Fibroblast of lung (primary cell): ENCODE results near the gene EPS8L3. TPM values are rescaled to one million over a fixed set of nuclear protein-coding genes. Genes with fewer than 3 reads are reported as not detected.

Experiments
- DNase-seq, 2 donors: peaks; one replicate each; pipeline versions ENCODE4 v3.0.0 to v3.0.0-alpha.2; 2010; ENCODE audit warnings: low read depth in 2 of 2
- H2AFZ ChIP-seq: 2 replicates; pipeline ENCODE4 v1.5.1; 2012; ENCODE audit warnings: low read length, control low read depth, inconsistent platforms
- H3K27ac ChIP-seq: 2 replicates; pipeline ENCODE4 v1.5.1; 2011; ENCODE audit warnings: low read length, control low read depth; ENCODE audit not compliant: insufficient read depth
- H3K27me3 ChIP-seq: 2 replicates; pipeline ENCODE4 v1.5.1; 2011; ENCODE audit warnings: mild to moderate bottlenecking, low read length; ENCODE audit not compliant: control insufficient read depth, insufficient read depth
- H3K36me3 ChIP-seq: 2 replicates; pipeline ENCODE4 v1.5.1; 2011; ENCODE audit warnings: low read length; ENCODE audit not compliant: control insufficient read depth, insufficient read depth
- H3K4me1 ChIP-seq: 2 replicates; pipeline ENCODE4 v1.5.1; 2011; ENCODE audit warnings: low read length; ENCODE audit not compliant: control insufficient read depth, insufficient read depth; ENCODE audit errors: extremely low read depth
- H3K4me2 ChIP-seq: 2 replicates; pipeline ENCODE4 v1.5.1; 2011; ENCODE audit warnings: low read length, control low read depth; ENCODE audit not compliant: insufficient read depth; ENCODE audit errors: extremely low read depth
- H3K4me3 ChIP-seq, 4 experiments: fragments of 200-600 bp in 1 of 4; sonication (generic) in 1 of 4; replicated peaks in 1 of 4; 2 replicates each; pipeline ENCODE4 v1.5.1; 2011 to 2016; ENCODE audit warnings: low read length in 4 of 4, low read depth in 3 of 4, mild to moderate bottlenecking in 3 of 4, control low read depth in 2 of 4, inconsistent platforms in 1 of 4, mixed read lengths in 1 of 4; ENCODE audit not compliant: insufficient read depth in 1 of 4; ENCODE audit errors: control extremely low read depth in 1 of 4
- H3K79me2 ChIP-seq: 2 replicates; pipeline ENCODE4 v1.5.1; 2012; ENCODE audit warnings: mild to moderate bottlenecking, low read length, inconsistent platforms; ENCODE audit not compliant: control insufficient read depth, insufficient read depth
- H3K9ac ChIP-seq: 2 replicates; pipeline ENCODE4 v1.5.1; 2011; ENCODE audit warnings: mild to moderate bottlenecking, low read length, control low read depth; ENCODE audit not compliant: insufficient read depth
- H3K9me3 ChIP-seq: 2 replicates; pipeline ENCODE4 v1.5.1; 2012; ENCODE audit warnings: low read depth, low read length; ENCODE audit not compliant: control insufficient read depth, insufficient read depth
- H4K20me1 ChIP-seq: 2 replicates; pipeline ENCODE4 v1.5.1; 2011; ENCODE audit warnings: low read length; ENCODE audit not compliant: control insufficient read depth, insufficient read depth; ENCODE audit errors: extremely low read depth
- EZH2 ChIP-seq: IDR thresholded peaks from 2 replicates; pipeline ENCODE4 v1.5.1; 2012; ENCODE audit warnings: low read length, control low read depth, mild to moderate bottlenecking; ENCODE audit errors: missing control alignments
- polyA plus RNA-seq, 2 donors: library from polyadenylated mRNA; depleted of rRNA in 1 of 2; stranded (reverse) in 1 of 2; unstranded in 1 of 2; fragments of >200 nt; gene quantifications; 2 replicates each; pipeline ENCODE4 v1.2.1, GENCODE V29; 2011 to 2012; ENCODE audit warnings: missing spikeins in 1 of 2
- total RNA-seq: library from RNA; depleted of rRNA; stranded (reverse); fragments of >200 nt; gene quantifications from 2 replicates; pipeline ENCODE4 v1.2.1, GENCODE V29; 2014
- TF ChIP-seq, protein P1 (sequence below), 2 donors: IDR thresholded peaks in 1 of 2; conservative IDR thresholded peaks in 1 of 2; 1 replicate in 1 of 2; 2 replicates in 1 of 2; pipeline ENCODE4 v1.5.1; 2011 to 2012; ENCODE audit warnings: low read length in 2 of 2, control low read depth in 1 of 2, inconsistent platforms in 1 of 2, low read depth in 1 of 2, mild to moderate bottlenecking in 1 of 2

The EPS8L3 gene
- total and polyA plus RNA-seq, 2 donors (not counting 1 experiment from before 2014, with no cell fraction given): not detected

DNA sequence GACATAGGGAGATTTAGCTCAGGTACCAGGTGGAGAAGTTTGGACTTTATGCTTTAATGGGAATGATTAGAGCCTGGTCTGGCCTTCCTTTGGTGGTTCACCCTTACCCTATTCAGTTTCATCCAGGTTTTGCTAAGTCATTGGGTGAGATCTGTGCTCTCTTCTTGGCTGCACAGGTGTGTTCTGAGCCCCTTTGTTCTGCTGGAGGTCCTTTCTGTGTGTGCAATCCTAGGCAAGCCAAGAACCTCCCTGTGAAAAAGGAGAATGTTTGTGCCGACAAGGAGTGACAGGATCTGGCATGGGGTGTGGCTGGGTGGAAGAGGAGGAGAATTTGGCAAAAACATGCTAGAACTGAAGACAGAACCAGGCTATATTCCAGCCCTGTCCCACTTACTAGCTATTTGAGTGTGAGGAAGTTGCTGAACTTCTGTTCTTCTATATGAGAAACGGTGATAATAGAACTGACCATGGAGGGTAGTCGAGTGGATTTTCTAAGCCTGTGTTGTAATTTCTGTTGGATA, 47.1 kb downstream of the EPS8L3 start:
- H3K4me3 ChIP-seq: no peak overlapping the region
- no peaks in the 10 kb centered on the region for H3K4me1 ChIP-seq
- H3K9ac ChIP-seq: no peak overlapping the region
- H4K20me1 ChIP-seq: no peaks in the 10 kb centered on the region
- H3K4me2 ChIP-seq: no peak overlapping the region
- no peak for TF ChIP-seq EZH2
- TF ChIP-seq, protein P1, sequence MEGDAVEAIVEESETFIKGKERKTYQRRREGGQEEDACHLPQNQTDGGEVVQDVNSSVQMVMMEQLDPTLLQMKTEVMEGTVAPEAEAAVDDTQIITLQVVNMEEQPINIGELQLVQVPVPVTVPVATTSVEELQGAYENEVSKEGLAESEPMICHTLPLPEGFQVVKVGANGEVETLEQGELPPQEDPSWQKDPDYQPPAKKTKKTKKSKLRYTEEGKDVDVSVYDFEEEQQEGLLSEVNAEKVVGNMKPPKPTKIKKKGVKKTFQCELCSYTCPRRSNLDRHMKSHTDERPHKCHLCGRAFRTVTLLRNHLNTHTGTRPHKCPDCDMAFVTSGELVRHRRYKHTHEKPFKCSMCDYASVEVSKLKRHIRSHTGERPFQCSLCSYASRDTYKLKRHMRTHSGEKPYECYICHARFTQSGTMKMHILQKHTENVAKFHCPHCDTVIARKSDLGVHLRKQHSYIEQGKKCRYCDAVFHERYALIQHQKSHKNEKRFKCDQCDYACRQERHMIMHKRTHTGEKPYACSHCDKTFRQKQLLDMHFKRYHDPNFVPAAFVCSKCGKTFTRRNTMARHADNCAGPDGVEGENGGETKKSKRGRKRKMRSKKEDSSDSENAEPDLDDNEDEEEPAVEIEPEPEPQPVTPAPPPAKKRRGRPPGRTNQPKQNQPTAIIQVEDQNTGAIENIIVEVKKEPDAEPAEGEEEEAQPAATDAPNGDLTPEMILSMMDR (conservative IDR thresholded peaks at IDR 0.05 in 1 of 2, IDR thresholded peaks at IDR 0.05 in 1 of 2; ENCODE audit: low read depth in 1 of 2, low read length in 2 of 2): no peak
- no peak overlapping the region for H2AFZ ChIP-seq
- no peak for DNase-seq
- no peak overlapping the region for H3K27ac ChIP-seq
- H3K79me2 ChIP-seq: no peaks in the 10 kb centered on the region
- no peaks in the 10 kb centered on the region for H3K36me3 ChIP-seq
- no peaks in the 10 kb centered on the region for H3K9me3 ChIP-seq
- H3K27me3 ChIP-seq: no peaks in the 10 kb centered on the region

DNA sequence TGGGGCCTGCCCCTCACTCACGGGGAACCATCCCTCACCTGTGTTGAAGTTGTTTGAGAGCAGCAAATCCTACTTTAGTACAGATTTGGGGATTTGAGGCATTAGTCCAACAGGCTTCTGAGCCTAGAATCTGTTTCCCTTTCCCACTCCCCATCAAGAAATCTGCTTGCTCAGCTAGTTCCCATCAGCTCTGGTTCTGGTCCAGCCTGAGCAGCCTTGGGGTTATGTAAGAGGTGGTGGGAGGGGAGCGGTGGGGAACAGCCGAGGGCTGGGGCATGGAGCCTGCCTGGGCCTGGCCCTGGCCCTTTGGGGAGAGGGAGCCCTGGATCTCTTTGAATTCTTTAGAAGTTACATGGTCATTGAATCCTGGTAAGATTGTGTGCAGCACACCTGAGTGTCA, 47.6 kb downstream of the EPS8L3 start:
- Histone ChIP-seq H3K79me2 (no peaks in the 10 kb centered on the region), H3K9me3 (no peaks in the 10 kb centered on the region), H3K4me3 (no peak overlapping the region), H3K9ac (no peak overlapping the region), H4K20me1 (no peaks in the 10 kb centered on the region), H2AFZ (no peak overlapping the region), H3K27me3 (no peaks in the 10 kb centered on the region), H3K4me2 (no peak overlapping the region), H3K4me1 (no peaks in the 10 kb centered on the region), H3K27ac (no peak overlapping the region), H3K36me3 (no peaks in the 10 kb centered on the region)
- DNase-seq: no peak
- no peak for TF ChIP-seq EZH2
- TF ChIP-seq, protein P1 (conservative IDR thresholded peaks at IDR 0.05 in 1 of 2, IDR thresholded peaks at IDR 0.05 in 1 of 2; ENCODE audit: low read depth in 1 of 2, low read length in 2 of 2): no peak

DNA sequence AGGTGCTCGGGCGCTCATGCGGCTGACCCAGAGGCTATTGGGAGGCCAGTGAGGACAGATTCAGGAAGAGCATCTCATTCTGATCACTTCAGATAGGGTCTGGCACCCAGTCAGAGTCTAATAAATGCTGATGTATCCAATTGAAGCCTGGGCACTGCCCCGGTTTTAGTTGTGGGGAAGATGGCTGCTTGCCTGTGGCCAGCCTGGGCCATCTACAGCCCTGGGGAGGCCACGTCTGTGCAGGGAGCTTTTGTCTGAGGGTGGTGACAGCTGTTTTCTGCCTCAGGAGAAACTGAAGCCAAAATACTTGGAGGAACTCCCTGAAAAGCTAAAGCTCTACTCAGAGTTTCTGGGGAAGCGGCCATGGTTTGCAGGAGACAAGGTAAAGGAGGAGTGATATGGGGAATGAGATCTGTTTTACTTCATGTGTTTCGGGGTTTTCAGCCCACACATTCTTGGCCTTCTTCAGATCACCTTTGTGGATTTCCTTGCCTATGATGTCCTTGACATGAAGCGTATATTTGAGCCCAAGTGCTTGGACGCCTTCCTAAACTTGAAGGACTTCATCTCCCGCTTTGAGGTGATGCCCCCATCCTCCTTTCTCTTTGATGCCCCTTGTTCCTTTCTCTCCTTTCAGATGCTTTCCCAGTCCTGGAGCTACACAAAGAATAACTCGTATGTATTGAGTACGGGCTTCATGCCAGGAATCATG, 48.9 kb downstream of the EPS8L3 start:
- DNase-seq: no peak
- Histone ChIP-seq H3K36me3 (no peaks in the 10 kb centered on the region), H3K4me3 (no peak overlapping the region), H3K9ac (no peak overlapping the region), H3K27me3 (no peaks in the 10 kb centered on the region), H4K20me1 (no peaks in the 10 kb centered on the region), H3K27ac (no peak overlapping the region), H3K79me2 (no peaks in the 10 kb centered on the region), H3K4me1 (no peaks in the 10 kb centered on the region), H3K9me3 (no peaks in the 10 kb centered on the region), H3K4me2 (no peak overlapping the region), H2AFZ (no peak overlapping the region)
- TF ChIP-seq, protein P1 (conservative IDR thresholded peaks at IDR 0.05 in 1 of 2, IDR thresholded peaks at IDR 0.05 in 1 of 2; ENCODE audit: low read depth in 1 of 2, low read length in 2 of 2): no peak
- no peak for TF ChIP-seq EZH2
